Smooth muscle cell (in vitro differentiated cells): ENCODE data around the gene TIRAP. TPM values are rescaled to one million over a fixed set of nuclear protein-coding genes. Genes with fewer than 3 reads are reported as not detected.

Experiments used
- DNase-seq: peaks from one replicate; lab custom pipeline; 2025; ENCODE audit not compliant: unreplicated experiment; lab: John Stamatoyannopoulos, UW
- H2AFZ ChIP-seq: fragments of 200-600 bp; sonication (generic); 2 replicates; pipeline ENCODE4 v1.6.0; 2016; ENCODE audit warnings: antibody characterized with exemption, low read depth, mild to moderate bottlenecking
- H3F3A ChIP-seq: fragments of 200-600 bp; sonication (generic); 2 replicates; pipeline ENCODE4 v1.6.0; 2017; ENCODE audit warnings: antibody characterized with exemption, low read depth
- H3K27ac ChIP-seq: fragments of 200-600 bp; sonication (generic); 2 replicates; pipeline ENCODE4 v1.5.1; 2016; ENCODE audit warnings: low read depth, mild to moderate bottlenecking
- H3K27me3 ChIP-seq: fragments of 200-600 bp; sonication (generic); 2 replicates; pipeline ENCODE4 v1.6.1; 2016; ENCODE audit warnings: low read depth, mild to moderate bottlenecking
- H3K36me3 ChIP-seq: fragments of 200-600 bp; sonication (generic); 2 replicates; pipeline ENCODE4 v1.5.1; 2016; ENCODE audit warnings: low read depth
- H3K4me1 ChIP-seq: fragments of 200-600 bp; sonication (generic); 2 replicates; pipeline ENCODE4 v1.5.1; 2016; ENCODE audit warnings: low read depth
- H3K4me2 ChIP-seq: fragments of 200-600 bp; sonication (generic); 2 replicates; pipeline ENCODE4 v1.6.0; 2016; ENCODE audit warnings: mild to moderate bottlenecking
- H3K4me3 ChIP-seq: fragments of 200-600 bp; sonication (generic); 2 replicates; pipeline ENCODE4 v1.5.1; 2016; ENCODE audit warnings: mild to moderate bottlenecking
- H3K79me2 ChIP-seq: fragments of 200-600 bp; sonication (generic); 2 replicates; pipeline ENCODE4 v1.6.0; 2016; ENCODE audit warnings: low read depth, mild to moderate bottlenecking
- H3K9ac ChIP-seq: fragments of 200-600 bp; sonication (generic); 2 replicates; pipeline ENCODE4 v1.6.0; 2016; ENCODE audit warnings: low read depth
- H3K9me3 ChIP-seq: fragments of 200-600 bp; sonication (generic); replicated peaks from 2 replicates; pipeline ENCODE4 v1.5.1; 2016; ENCODE audit warnings: low read depth
- H4K20me1 ChIP-seq: fragments of 200-600 bp; sonication (generic); 2 replicates; pipeline ENCODE4 v1.6.0; 2016; ENCODE audit warnings: low read depth
- CTCF ChIP-seq: fragments of 200-600 bp; sonication (generic); IDR thresholded peaks from 2 replicates; pipeline ENCODE4 v1.5.1; 2017; ENCODE audit warnings: borderline replicate concordance, mild to moderate bottlenecking, antibody characterized with exemption; ENCODE audit not compliant: insufficient read depth, poor library complexity, severe bottlenecking
- WGBS: methylation state at CpG from one replicate; pipeline ENCODE4 v1.1.7; 2016; ENCODE audit warnings: low lambda C conversion rate; 5-methylcytosine and 5-hydroxymethylcytosine counted together
- polyA plus RNA-seq: library from polyadenylated mRNA; unstranded; fragments of >200 nt; fragmentation: Nextera tagmentation; extraction: Ambion mirVana; gene quantifications from 2 replicates; pipeline ENCODE4 v1.2.1, GENCODE V29; 2016
- total RNA-seq: library from RNA; depleted of rRNA; stranded (reverse); fragments of >200 nt; gene quantifications from 2 replicates; pipeline ENCODE4 v1.2.3, GENCODE V29; 2014

TIRAP gene
- total and polyA plus RNA-seq, 2 experiments from 2014 or later, result 2.9 to 3.7 TPM

- no peak for DNase-seq
- Histone ChIP-seq H3K79me2 (no peaks in the 10 kb centered on the region), H3K4me2 (no peak overlapping the region), H3K27ac (peak overlapping the region; percentile 81), H3K9me3 (no peaks in the 10 kb centered on the region), H3F3A (peaks cover 23% of the 10 kb centered on the region), H3K36me3 (no peaks in the 10 kb centered on the region), H3K4me1 (peaks cover 41% of the 10 kb centered on the region), H3K4me3 (no peak overlapping the region), H2AFZ (no peak overlapping the region), H3K27me3 (no peaks in the 10 kb centered on the region), H4K20me1 (no peaks in the 10 kb centered on the region), H3K9ac (no peak overlapping the region)
- no peak for TF ChIP-seq CTCF
- WGBS, result 95% methylated on average over 7 of the region's 7 CpGs
These were observed 55.6 kb downstream of the TIRAP start for GRCh38 chr11:126338346-126339055.

- Histone ChIP-seq H3K4me1 (peaks cover 41% of the 10 kb centered on the region), H2AFZ (no peak overlapping the region), H3K4me3 (no peak overlapping the region), H3K9me3 (no peaks in the 10 kb centered on the region), H3K27ac (peak overlapping the region; percentile 81), H3K36me3 (no peaks in the 10 kb centered on the region), H3K27me3 (no peaks in the 10 kb centered on the region), H3K4me2 (no peak overlapping the region), H3K9ac (no peak overlapping the region), H4K20me1 (no peaks in the 10 kb centered on the region), H3K79me2 (no peaks in the 10 kb centered on the region), H3F3A (peaks cover 23% of the 10 kb centered on the region)
- no peak for TF ChIP-seq CTCF
- DNase-seq, result no peak
- WGBS, result 82% methylated on average over 15 of the region's 15 CpGs
These were observed 56.4 kb downstream of the TIRAP start for GRCh38 chr11:126339073-126339862.

- Histone ChIP-seq H3K9ac (no peak overlapping the region), H3K27me3 (no peaks in the 10 kb centered on the region), H3K4me3 (no peak overlapping the region), H3K79me2 (no peaks in the 10 kb centered on the region), H3K9me3 (no peaks in the 10 kb centered on the region), H3K36me3 (no peaks in the 10 kb centered on the region), H3K27ac (peak overlapping the region; percentile 81), H4K20me1 (no peaks in the 10 kb centered on the region), H2AFZ (no peak overlapping the region), H3K4me2 (no peak overlapping the region), H3F3A (peaks cover 21% of the 10 kb centered on the region), H3K4me1 (peaks cover 39% of the 10 kb centered on the region)
- no peak for TF ChIP-seq CTCF
- WGBS, result 71% methylated on average over 11 of the region's 11 CpGs
- no peak for DNase-seq
These were observed 57.1 kb downstream of the TIRAP start for GRCh38 chr11:126339863-126340434.
